Islet precursor cell (in vitro differentiated cells): ENCODE data around the gene ACVR2B.

ENCODE experiments used
- DNase-seq: peaks from one replicate; pipeline ENCODE4 v3.0.0-alpha.2; 2018

ACVR2B gene

GRCh38 chr3:38458796-38459498 is 5.3 kb downstream of the ACVR2B start:
- DNase-seq = no peak

- no peak for DNase-seq
Measured at GRCh38 chr3:38459499-38460048, 5.9 kb downstream of the ACVR2B start.

- no peak for DNase-seq
Measured at GRCh38 chr3:38460377-38461270, 6.9 kb downstream of the ACVR2B start.

GRCh38 chr3:38465588-38466154 is 12.0 kb downstream of the ACVR2B start:
- no peak for DNase-seq

GRCh38 chr3:38468765-38469164 is 15.1 kb downstream of the ACVR2B start:
- DNase-seq = no peak

GRCh38 chr3:38469852-38470251 is 16.2 kb downstream of the ACVR2B start:
- DNase-seq = no peak

- DNase-seq = no peak
Measured at GRCh38 chr3:38471260-38471857, 17.7 kb downstream of the ACVR2B start.

GRCh38 chr3:38472342-38472741 is 18.7 kb downstream of the ACVR2B start:
- no peak for DNase-seq

- DNase-seq = no peak
Measured at GRCh38 chr3:38473229-38473628, 19.5 kb downstream of the ACVR2B start.

- DNase-seq = no peak
Measured at GRCh38 chr3:38474928-38475605, 21.4 kb downstream of the ACVR2B start.

GRCh38 chr3:38475716-38476115 is 22.0 kb downstream of the ACVR2B start:
- DNase-seq = no peak

- DNase-seq = no peak
Measured at GRCh38 chr3:38476157-38476756, 22.6 kb downstream of the ACVR2B start.

- DNase-seq = no peak
Measured at GRCh38 chr3:38477057-38477820, 23.5 kb downstream of the ACVR2B start.

GRCh38 chr3:38477839-38478450 is 24.3 kb downstream of the ACVR2B start:
- DNase-seq = no peak

- DNase-seq = no peak
Measured at GRCh38 chr3:38478901-38479300, 25.2 kb downstream of the ACVR2B start.

GRCh38 chr3:38479431-38480092 is 25.9 kb downstream of the ACVR2B start:
- DNase-seq = peak; percentile 70

- no peak for DNase-seq
Measured at GRCh38 chr3:38480093-38480445, 26.4 kb downstream of the ACVR2B start.

GRCh38 chr3:38480930-38481329 is 27.2 kb downstream of the ACVR2B start:
- DNase-seq = no peak

- DNase-seq = no peak
Measured at GRCh38 chr3:38482951-38483350, 29.3 kb downstream of the ACVR2B start.

GRCh38 chr3:38487323-38487722 is 33.6 kb downstream of the ACVR2B start:
- DNase-seq = no peak
